Activated CD8-positive, alpha-beta memory T cell treated with anti-CD3 and anti-CD28 coated beads, Interleukin-2, amount 50 U/mL, for 24 hours (primary cell): Measurements from ENCODE around the gene TBXAS1.

Source experiments
- DNase-seq: peaks from one replicate; pipeline ENCODE4 v3.0.0-alpha.2; 2020; ENCODE audit errors: extremely low read depth

TBXAS1 gene

GRCh38 chr7:140022582-140023211, 193.6 kb downstream of the TBXAS1 start:
- DNase-seq: no peak

- no peak for DNase-seq
Measured at GRCh38 chr7:140023728-140024127, 194.7 kb downstream of the TBXAS1 start.

- DNase-seq: no peak
Measured at GRCh38 chr7:140024585-140024984, 195.5 kb downstream of the TBXAS1 start.

- no peak for DNase-seq
Measured at GRCh38 chr7:140025241-140025640, 196.2 kb downstream of the TBXAS1 start.

- DNase-seq: no peak
Measured at GRCh38 chr7:140025814-140026433, 196.9 kb downstream of the TBXAS1 start.

GRCh38 chr7:140026935-140027334, 197.9 kb downstream of the TBXAS1 start:
- no peak for DNase-seq

GRCh38 chr7:140027858-140028257, 198.8 kb downstream of the TBXAS1 start:
- no peak for DNase-seq

GRCh38 chr7:140028311-140028710, 199.2 kb downstream of the TBXAS1 start:
- DNase-seq: no peak

- no peak for DNase-seq
Measured at GRCh38 chr7:140029072-140029471, 200.0 kb downstream of the TBXAS1 start.

GRCh38 chr7:140031364-140031763, 202.3 kb downstream of the TBXAS1 start:
- no peak for DNase-seq

GRCh38 chr7:140033036-140033435, 204.0 kb downstream of the TBXAS1 start:
- no peak for DNase-seq

- DNase-seq: no peak
Measured at GRCh38 chr7:140033779-140034363, 204.8 kb downstream of the TBXAS1 start.

GRCh38 chr7:140034421-140034820, 205.4 kb downstream of the TBXAS1 start:
- DNase-seq: no peak

- DNase-seq: no peak
Measured at GRCh38 chr7:140035400-140036223, 206.5 kb downstream of the TBXAS1 start.

GRCh38 chr7:140036224-140036962, 207.3 kb downstream of the TBXAS1 start:
- DNase-seq: no peak

- DNase-seq: no peak
Measured at GRCh38 chr7:140039066-140039465, 210.0 kb downstream of the TBXAS1 start.

GRCh38 chr7:140039896-140040295, 210.8 kb downstream of the TBXAS1 start:
- no peak for DNase-seq

- no peak for DNase-seq
Measured at GRCh38 chr7:140041659-140042385, 212.8 kb downstream of the TBXAS1 start.

GRCh38 chr7:140042386-140042670, 213.3 kb downstream of the TBXAS1 start:
- DNase-seq: no peak

- DNase-seq: no peak
Measured at GRCh38 chr7:140044251-140044650, 215.2 kb downstream of the TBXAS1 start.

- DNase-seq: no peak
Measured at GRCh38 chr7:140045697-140046096, 216.6 kb downstream of the TBXAS1 start.
